OCI-LY1 (cell line): Measurements from ENCODE around the gene GIMAP1.

Source experiments
- H2AFZ ChIP-seq: fragments of 200-600 bp; sonication (generic), shearing (Covaris generic); 2 replicates; pipeline ENCODE4 v1.6.0; 2014; ENCODE audit warnings: antibody characterized with exemption, mild to moderate bottlenecking, low read length
- H3F3A ChIP-seq: fragments of 200-600 bp; sonication (generic), shearing (Covaris generic); 2 replicates; pipeline ENCODE4 v1.6.0; 2014; ENCODE audit warnings: mild to moderate bottlenecking, antibody characterized with exemption, low read length, moderate library complexity; ENCODE audit not compliant: insufficient read depth
- H3K27ac ChIP-seq: fragments of 200-600 bp; sonication (generic); 2 replicates; pipeline ENCODE4 v1.5.1; 2014; ENCODE audit warnings: low read length, mixed run types, mild to moderate bottlenecking, low read depth; ENCODE audit not compliant: poor library complexity, severe bottlenecking
- H3K27me3 ChIP-seq: fragments of 200-600 bp; sonication (generic); 2 replicates; pipeline ENCODE4 v1.6.0; 2014; ENCODE audit warnings: antibody characterized with exemption, mild to moderate bottlenecking, low read length, moderate library complexity; ENCODE audit not compliant: insufficient read depth
- H3K36me3 ChIP-seq: fragments of 200-600 bp; sonication (generic); 2 replicates; pipeline ENCODE4 v1.6.1; 2014; ENCODE audit warnings: mild to moderate bottlenecking, antibody characterized with exemption, low read length, moderate library complexity, mixed read lengths; ENCODE audit not compliant: insufficient read depth
- H3K4me1 ChIP-seq: fragments of 200-600 bp; sonication (generic); 2 replicates; pipeline ENCODE4 v1.5.1; 2014; ENCODE audit warnings: mild to moderate bottlenecking, low read length, moderate library complexity; ENCODE audit not compliant: insufficient read depth, severe bottlenecking
- H3K4me2 ChIP-seq: fragments of 200-600 bp; sonication (generic), shearing (Covaris generic); 2 replicates; pipeline ENCODE4 v1.6.1; 2014; ENCODE audit warnings: low read length
- H3K4me3 ChIP-seq: fragments of 200-600 bp; sonication (generic); 2 replicates; pipeline ENCODE4 v1.5.1; 2014; ENCODE audit warnings: low read length, low read depth, mild to moderate bottlenecking, mixed read lengths; ENCODE audit not compliant: poor library complexity, severe bottlenecking
- H3K79me2 ChIP-seq: fragments of 200-600 bp; shearing (Covaris generic); 2 replicates; pipeline ENCODE4 v1.6.1; 2016; ENCODE audit warnings: mixed run types, low read length, mixed read lengths; ENCODE audit not compliant: insufficient read depth
- H3K9ac ChIP-seq: fragments of 200-600 bp; sonication (generic), shearing (Covaris generic); 2 replicates; pipeline ENCODE4 v1.6.1; 2014; ENCODE audit warnings: mild to moderate bottlenecking, low read length, mixed read lengths
- H3K9me2 ChIP-seq: fragments of 200-600 bp; sonication (generic), shearing (Covaris generic); 2 replicates; pipeline ENCODE4 v1.6.1; 2014; ENCODE audit warnings: low read depth, mild to moderate bottlenecking, low read length, mixed read lengths
- H3K9me3 ChIP-seq: fragments of 200-600 bp; shearing (Covaris generic); 2 replicates; pipeline ENCODE4 v1.6.1; 2014; ENCODE audit warnings: low read length, mixed read lengths
- H4K20me1 ChIP-seq: fragments of 200-600 bp; sonication (generic), shearing (Covaris generic); 2 replicates; pipeline ENCODE4 v1.6.0; 2016; ENCODE audit warnings: mild to moderate bottlenecking, low read length; ENCODE audit not compliant: insufficient read depth
- EZH2 ChIP-seq: fragments of 200-600 bp; sonication (generic), shearing (Covaris generic); IDR thresholded peaks from 2 replicates; pipeline ENCODE4 v1.8.0; 2017; ENCODE audit warnings: borderline replicate concordance, mixed run types, mild to moderate bottlenecking, antibody characterized with exemption, low read length, moderate library complexity, mixed read lengths
- TF ChIP-seq, protein P1 (sequence below): fragments of 200-600 bp; sonication (generic), shearing (Covaris generic); IDR thresholded peaks from 2 replicates; pipeline ENCODE4 v1.5.1; 2017; ENCODE audit warnings: mild to moderate bottlenecking, antibody characterized with exemption, low read length, moderate library complexity, mixed read lengths

The GIMAP1 gene

DNA sequence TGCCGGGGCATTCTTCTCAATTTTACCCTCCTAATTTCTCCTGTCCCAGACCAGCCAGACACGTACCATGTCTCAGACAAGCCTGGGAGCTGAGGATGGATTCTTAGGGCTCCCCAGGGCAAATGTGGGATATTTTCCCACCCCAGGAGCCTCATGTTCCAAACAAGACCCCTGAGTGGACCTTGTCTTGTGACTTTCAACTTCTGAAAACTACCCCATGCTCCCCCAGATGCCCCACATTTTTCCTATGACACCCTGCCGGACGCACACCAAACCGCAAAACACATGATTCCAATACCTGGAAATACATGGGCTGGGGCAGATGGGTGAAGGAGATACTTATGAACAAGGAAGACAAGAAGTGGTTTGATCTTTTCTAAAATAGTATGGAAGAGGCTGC, 21.7 kb downstream of the GIMAP1 start:
- Histone ChIP-seq H4K20me1 (no peaks in the 10 kb centered on the region), H3K4me2 (no peak overlapping the region), H3K4me1 (no peaks in the 10 kb centered on the region), H3K27ac (no peak overlapping the region), H3K4me3 (no peak overlapping the region), H3K9ac (no peak overlapping the region), H3K79me2 (no peaks in the 10 kb centered on the region), H2AFZ (no peak overlapping the region), H3K9me3 (no peaks in the 10 kb centered on the region), H3F3A (no peaks in the 10 kb centered on the region), H3K27me3 (no peaks in the 10 kb centered on the region), H3K9me2 (no peaks in the 10 kb centered on the region), H3K36me3 (no peaks in the 10 kb centered on the region)
- TF ChIP-seq EZH2: no peak
- TF ChIP-seq, protein P1, sequence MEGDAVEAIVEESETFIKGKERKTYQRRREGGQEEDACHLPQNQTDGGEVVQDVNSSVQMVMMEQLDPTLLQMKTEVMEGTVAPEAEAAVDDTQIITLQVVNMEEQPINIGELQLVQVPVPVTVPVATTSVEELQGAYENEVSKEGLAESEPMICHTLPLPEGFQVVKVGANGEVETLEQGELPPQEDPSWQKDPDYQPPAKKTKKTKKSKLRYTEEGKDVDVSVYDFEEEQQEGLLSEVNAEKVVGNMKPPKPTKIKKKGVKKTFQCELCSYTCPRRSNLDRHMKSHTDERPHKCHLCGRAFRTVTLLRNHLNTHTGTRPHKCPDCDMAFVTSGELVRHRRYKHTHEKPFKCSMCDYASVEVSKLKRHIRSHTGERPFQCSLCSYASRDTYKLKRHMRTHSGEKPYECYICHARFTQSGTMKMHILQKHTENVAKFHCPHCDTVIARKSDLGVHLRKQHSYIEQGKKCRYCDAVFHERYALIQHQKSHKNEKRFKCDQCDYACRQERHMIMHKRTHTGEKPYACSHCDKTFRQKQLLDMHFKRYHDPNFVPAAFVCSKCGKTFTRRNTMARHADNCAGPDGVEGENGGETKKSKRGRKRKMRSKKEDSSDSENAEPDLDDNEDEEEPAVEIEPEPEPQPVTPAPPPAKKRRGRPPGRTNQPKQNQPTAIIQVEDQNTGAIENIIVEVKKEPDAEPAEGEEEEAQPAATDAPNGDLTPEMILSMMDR: no peak

DNA sequence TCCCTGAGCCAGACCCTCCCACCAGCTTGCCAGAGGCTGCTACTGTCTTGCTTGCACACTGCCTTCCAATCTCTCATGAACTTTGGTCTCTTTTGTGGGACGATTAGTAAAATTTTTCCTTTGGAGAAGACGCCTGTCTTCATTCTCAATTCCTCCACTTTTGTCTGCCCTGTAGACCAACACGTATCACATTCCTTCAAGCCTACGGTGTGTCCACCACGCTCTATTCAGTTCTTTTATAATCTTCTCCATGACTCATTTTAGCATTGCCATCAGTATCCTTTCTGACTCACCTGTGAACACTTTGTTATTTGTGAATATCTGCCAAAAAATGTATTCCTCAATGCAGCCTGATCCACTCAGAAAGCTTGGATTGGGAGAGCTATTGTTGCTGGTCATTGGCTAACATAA, 22.2 kb downstream of the GIMAP1 start:
- Histone ChIP-seq H3K79me2 (no peaks in the 10 kb centered on the region), H3K27me3 (no peaks in the 10 kb centered on the region), H3K4me2 (no peak overlapping the region)

DNA sequence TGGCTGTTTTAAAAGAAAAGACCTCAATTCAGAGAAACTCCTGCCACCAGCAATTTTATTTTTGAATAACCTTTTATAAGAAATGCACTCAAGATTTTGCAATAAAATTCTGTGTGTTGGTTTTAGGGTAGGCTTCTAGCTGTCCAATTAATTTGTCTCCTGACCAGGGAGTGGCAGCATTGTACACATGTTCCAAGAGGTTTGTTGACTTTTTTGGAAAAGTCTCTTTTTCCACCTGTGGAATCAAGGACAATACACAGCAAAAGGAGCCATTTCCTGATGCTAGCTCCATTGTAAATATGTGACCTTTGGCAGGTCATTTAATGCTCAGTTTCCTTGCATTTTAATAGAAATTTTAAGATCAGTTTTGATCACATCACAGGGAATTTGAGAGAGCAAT, 22.6 kb downstream of the GIMAP1 start:
- TF ChIP-seq, protein P1: no peak
- Histone ChIP-seq H4K20me1 (no peaks in the 10 kb centered on the region), H3K27me3 (no peaks in the 10 kb centered on the region), H2AFZ (no peak overlapping the region), H3K4me3 (no peak overlapping the region), H3K4me1 (no peaks in the 10 kb centered on the region), H3K79me2 (no peaks in the 10 kb centered on the region), H3K9ac (no peak overlapping the region), H3K27ac (no peak overlapping the region), H3K9me2 (no peaks in the 10 kb centered on the region), H3K9me3 (no peaks in the 10 kb centered on the region), H3F3A (no peaks in the 10 kb centered on the region), H3K4me2 (no peak overlapping the region), H3K36me3 (no peaks in the 10 kb centered on the region)

More for the DNA sequence above, 22.2 kb downstream of the GIMAP1 start:
- Histone ChIP-seq H3F3A (no peaks in the 10 kb centered on the region), H4K20me1 (no peaks in the 10 kb centered on the region), H3K36me3 (no peaks in the 10 kb centered on the region), H3K27ac (no peak overlapping the region), H2AFZ (no peak overlapping the region), H3K4me3 (no peak overlapping the region), H3K9ac (no peak overlapping the region), H3K9me3 (no peaks in the 10 kb centered on the region), H3K9me2 (no peaks in the 10 kb centered on the region), H3K4me1 (no peaks in the 10 kb centered on the region)
- TF ChIP-seq, protein P1: no peak
- no peak for TF ChIP-seq EZH2
